ENCODE measurements around the gene SLC44A4. TPM values are rescaled to one million over a fixed set of nuclear protein-coding genes. Genes with fewer than 3 reads are reported as not detected.
"Not testable (repeated sequence)": the region's sequence is repeated elsewhere in the genome, so short reads cannot be mapped to it uniquely, and the experiment has no call there.

The SLC44A4 gene
- total and polyA plus RNA-seq, 12 donors: 0.03 to 0.24 (median 0.14) TPM; not detected in 9

DNA sequence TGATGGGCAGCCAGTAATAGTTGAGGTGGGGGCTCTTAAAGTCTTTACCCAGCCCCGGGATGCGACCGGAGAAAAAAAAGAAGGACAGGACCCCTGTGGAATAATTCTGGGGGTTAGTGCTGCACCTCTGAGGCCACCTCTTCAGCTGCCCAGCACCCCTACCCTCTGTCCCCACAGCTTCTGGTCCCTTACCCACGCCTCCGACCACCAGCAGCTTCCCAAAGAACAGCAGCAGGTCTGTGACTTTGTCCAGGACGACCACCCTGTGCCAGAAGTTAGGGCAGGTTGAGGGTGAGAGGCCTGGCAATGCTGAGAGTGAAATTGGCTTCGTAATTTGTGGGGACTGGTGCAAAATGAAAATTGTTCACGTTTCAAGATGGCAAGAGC lies 14.0 kb downstream of the SLC44A4 start:
- DNase-seq (no peak), ATAC-seq (no peak)
- Histone ChIP-seq H3K4me3 (no peak overlapping the region), H3K27ac (no peak overlapping the region), H3K4me1 (peaks cover 8 to 29% (median 21%) of the 10 kb centered on the region in 9 donors), H3K27me3 (no peaks in the 10 kb centered on the region), H3K9me3 (no peaks in the 10 kb centered on the region), H3K36me3 (peaks cover 0 to 17% (median 9%) of the 10 kb centered on the region in 9 donors)
- no peak for TF ChIP-seq CTCF (IDR thresholded peaks at IDR 0.05)
- 87 to 89% methylated on average over 7 to 8 of the region's 8 CpGs for WGBS, 2 donors
- intact Hi-C loops (cut with DNase I): loop anchor here in 2 of 10 donors (1.0 to 10.0 kb wide), 2 partner anchors 28 to 180 kb away; partner anchors contain the start of gene LY6G5C (in 1 of the 2)

GRCh38 chr6:31864123-31864562 lies 14.7 kb downstream of the SLC44A4 start:
- not testable (repeated sequence) for ATAC-seq, DNase-seq, H3K27me3 ChIP-seq, H3K9me3 ChIP-seq
- Histone ChIP-seq H3K27ac (peak overlapping the region in 9 of 10 donors; percentile 30 to 90 (median 66)), H3K36me3 (peaks cover 0 to 23% (median 15%) of the 10 kb centered on the region in 9 donors), H3K4me1 (peaks cover 8 to 29% (median 21%) of the 10 kb centered on the region in 9 donors), H3K4me3 (peak overlapping the region; percentile 4 to 93 (median 76))
- intact Hi-C loops (cut with DNase I): loop anchor here in 2 of 10 donors (1.0 to 10.0 kb wide), 2 partner anchors 29 to 179 kb away; partner anchors contain the start of gene LY6G5C (in 1 of the 2)
- WGBS, 2 donors: 16 to 18% methylated on average over 16 of the region's 16 CpGs

GRCh38 chr6:31862344-31863235 lies 16.2 kb downstream of the SLC44A4 start, which contains the start of gene NEU1:
Gene NEU1, minus strand, starts transcription at chr6:31862821. Its CDS starts 45 bp downstream, at chr6:31862776.
- no peaks in the 10 kb centered on the region for H3K27me3 ChIP-seq
- H3K9me3 ChIP-seq: no peaks in the 10 kb centered on the region
- H3K4me3 ChIP-seq: peak within 1 kb of the TSS; percentile 65 to 93 (median 78)
- intact Hi-C loops (cut with DNase I): loop anchor here in 3 of 10 donors (2.0 to 10.0 kb wide), 3 partner anchors 28 to 178 kb away; partner anchors contain the start of genes LY6G5C (in 1 of the 3) and ZBTB12 (in 1 of the 3)
- peak; percentile 97 to 99 (median 98) for ATAC-seq
- DNase-seq: peak; percentile 99 to 100
- H3K27ac ChIP-seq: peak within 1 kb of the TSS; percentile 8 to 93 (median 84)
- peaks cover 0 to 39% (median 21%) of the 10 kb centered on the region in 9 donors for H3K36me3 ChIP-seq
- TF ChIP-seq CTCF (IDR thresholded peaks at IDR 0.05): no peak
- WGBS, 2 donors: 0 to 1% methylated on average over 64 of the region's 64 CpGs
- H3K4me1 ChIP-seq: peaks cover 8 to 29% (median 21%) of the 10 kb centered on the region in 9 donors

DNA sequence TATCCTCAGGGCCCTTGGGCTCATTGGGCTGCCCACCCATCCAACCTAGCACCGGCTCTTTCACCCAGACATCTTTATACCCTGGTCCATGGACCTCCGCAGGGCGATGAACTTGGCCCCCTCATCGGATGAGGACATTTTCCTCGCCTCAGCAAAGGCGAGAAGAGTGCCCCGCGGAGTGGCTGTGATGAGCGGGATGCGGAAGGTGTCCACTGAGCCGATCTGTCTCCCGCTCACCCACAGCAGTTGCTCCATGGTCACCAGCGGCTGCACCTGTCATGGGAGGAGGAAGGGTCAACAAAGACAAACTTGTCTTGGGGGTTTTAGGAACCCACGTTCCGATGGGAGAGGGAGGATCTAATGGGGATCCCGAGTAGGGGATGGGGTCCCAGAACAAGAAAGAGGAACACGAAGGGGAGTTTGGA lies 16.9 kb downstream of the SLC44A4 start:
- 42% methylated on average over 17 of the region's 17 CpGs for WGBS, 2 donors
- Histone ChIP-seq H3K27me3 (no peaks in the 10 kb centered on the region), H3K4me1 (peaks cover 8 to 29% (median 21%) of the 10 kb centered on the region in 9 donors), H3K9me3 (no peaks in the 10 kb centered on the region), H3K4me3 (peak overlapping the region; percentile 65 to 93 (median 78)), H3K36me3 (peaks cover 0 to 46% (median 21%) of the 10 kb centered on the region in 9 donors), H3K27ac (peak overlapping the region in 9 of 10 donors; percentile 8 to 93 (median 85))
- intact Hi-C loops (cut with DNase I): loop anchor here in 3 of 10 donors (2.0 to 10.0 kb wide), 3 partner anchors 27 to 177 kb away; partner anchors contain the start of genes LY6G5C (in 1 of the 3) and ZBTB12 (in 1 of the 3)
- DNase-seq (no peak), ATAC-seq (no peak)
- TF ChIP-seq CTCF (IDR thresholded peaks at IDR 0.05): no peak

All from heart right ventricle (tissue), 16 donors.